ENCODE data around the gene RYR3.

- TF ChIP-seq CTCF (IDR thresholded peaks at IDR 0.05) (no peak), ZFX (IDR thresholded peaks at IDR 0.05; ENCODE audit: borderline replicate concordance) (no peak)
Measured at GRCh38 chr15:33902043-33902442, 591.3 kb downstream of the RYR3 start.
